Measurements from ENCODE around the gene METAP1D.

The METAP1D gene

DNA sequence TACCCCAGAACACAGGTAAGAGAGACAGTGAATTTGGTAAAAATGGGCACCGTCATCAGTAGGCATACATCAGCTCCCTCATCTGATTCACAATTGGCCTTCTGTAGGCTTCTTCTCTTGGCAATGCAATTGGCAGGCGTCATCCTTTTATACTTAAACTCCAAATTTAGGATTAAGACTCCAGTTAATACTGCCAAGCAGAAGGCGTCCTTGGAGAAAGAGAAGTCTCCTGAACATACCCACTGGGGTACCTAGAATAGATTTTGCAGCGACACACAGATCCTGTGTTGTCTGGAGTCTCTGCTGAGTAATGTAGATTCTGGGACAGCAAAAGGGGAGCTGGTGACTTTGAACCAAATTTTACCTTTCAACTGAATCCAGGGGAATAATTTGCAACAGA is 592 bp upstream of the METAP1D start:
- DNase-seq = no peak

DNA sequence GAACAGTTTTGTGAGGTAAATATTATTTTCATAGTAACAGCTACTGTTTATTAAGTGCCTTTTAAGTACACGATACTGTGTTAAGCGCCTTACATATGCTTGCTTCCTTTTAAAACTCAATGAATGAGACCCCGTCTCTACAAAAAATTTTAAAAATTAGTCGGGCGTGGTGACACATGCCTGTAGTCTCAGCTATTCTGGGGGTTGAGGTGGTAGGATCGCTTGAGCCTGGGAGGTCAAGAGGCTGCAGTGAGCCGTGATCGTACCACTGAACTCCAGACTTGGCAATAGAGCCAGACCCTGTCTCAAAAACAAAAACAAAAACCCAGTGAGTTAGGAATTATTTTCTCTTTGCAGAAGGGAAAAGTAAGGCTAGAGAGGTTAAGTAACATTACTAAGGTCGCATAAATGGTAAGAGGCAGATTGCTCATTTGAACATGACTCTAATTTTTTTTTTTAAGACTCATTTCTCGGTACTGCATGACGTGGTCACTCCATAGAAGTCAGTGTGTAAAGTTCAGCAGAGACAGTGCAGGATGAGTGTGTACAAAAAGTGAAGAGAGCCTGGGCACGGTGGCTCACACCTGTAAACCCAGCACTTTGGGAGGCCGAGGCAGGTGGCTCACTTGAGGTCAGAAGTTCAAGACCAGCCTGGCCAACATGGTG is 1.1 kb downstream of the METAP1D start:
- no peak for DNase-seq

DNA sequence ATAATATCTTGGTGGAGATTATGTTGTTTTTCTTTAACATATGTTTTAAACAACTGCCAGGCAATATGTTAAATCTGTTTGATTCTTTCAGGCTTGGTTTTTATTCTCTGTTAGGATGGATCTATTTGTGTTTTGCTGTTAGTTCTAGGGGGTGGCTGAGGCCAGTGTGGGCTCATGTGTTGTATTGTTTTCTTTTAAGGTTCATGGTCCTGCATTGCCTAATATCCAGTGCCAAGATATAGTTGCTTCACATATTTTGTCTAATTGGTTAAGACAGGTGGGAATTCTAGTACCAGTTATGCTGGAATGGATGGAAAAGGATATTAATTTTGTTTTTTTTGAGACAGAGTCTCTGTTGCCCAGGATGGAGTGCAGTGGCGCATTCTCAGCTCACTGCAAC is 7.6 kb downstream of the METAP1D start:
- no peak for DNase-seq

DNA sequence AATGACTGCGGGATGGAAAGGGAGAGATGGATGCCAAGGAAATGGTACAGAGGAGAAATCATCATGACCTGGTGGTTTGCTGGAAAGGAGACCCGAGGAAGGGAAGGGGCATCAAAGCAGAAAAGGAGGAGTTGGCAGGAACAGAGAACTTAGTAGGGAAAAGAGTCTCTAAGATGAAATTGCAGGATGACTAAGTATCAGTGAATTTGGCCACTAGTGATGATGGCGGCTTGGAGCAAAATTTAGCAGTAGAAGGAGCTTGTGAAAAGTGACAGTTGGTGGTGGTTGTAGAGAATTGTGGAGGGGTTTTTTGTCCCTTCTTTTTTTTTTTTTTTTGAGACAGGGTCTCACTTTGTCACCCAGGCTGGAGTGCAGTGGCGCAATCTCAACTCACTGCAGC is 10.1 kb downstream of the METAP1D start:
- no peak for DNase-seq

DNA sequence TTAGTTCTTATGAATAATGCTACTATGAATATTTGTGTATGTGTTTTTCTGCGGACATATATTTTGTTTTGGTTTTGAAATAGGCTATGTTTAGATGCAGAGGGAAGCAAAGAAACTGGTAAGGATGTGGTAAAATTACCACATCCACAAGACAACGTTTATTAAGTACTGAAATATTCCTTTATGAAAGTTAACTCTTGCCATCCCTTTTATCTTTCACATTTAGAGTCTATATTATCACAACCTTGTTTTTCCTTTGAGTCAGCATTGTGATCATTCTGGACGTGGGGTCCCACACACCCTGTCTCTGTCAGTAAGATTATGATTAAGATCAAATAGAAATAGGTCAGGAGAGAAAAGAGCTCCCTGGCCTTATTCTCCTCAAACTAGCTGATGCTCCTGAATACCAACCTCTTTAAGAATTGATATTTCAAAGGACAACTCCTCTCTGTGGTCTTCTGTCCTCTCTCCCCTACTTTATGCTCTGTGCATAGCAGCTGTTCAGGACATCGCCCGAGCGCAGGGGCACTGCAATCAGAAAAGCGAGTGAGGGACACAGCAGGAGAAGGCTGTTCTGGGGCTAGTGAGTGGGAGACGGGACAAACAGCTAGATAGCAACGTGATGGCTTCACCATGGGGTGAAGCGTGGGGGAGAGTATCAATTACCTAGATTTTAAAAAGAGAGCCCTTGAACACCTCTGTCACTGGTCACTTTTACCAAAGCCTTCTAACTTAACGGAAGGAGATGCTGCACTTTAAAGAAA is 12.2 kb downstream of the METAP1D start:
- no peak for DNase-seq

DNA sequence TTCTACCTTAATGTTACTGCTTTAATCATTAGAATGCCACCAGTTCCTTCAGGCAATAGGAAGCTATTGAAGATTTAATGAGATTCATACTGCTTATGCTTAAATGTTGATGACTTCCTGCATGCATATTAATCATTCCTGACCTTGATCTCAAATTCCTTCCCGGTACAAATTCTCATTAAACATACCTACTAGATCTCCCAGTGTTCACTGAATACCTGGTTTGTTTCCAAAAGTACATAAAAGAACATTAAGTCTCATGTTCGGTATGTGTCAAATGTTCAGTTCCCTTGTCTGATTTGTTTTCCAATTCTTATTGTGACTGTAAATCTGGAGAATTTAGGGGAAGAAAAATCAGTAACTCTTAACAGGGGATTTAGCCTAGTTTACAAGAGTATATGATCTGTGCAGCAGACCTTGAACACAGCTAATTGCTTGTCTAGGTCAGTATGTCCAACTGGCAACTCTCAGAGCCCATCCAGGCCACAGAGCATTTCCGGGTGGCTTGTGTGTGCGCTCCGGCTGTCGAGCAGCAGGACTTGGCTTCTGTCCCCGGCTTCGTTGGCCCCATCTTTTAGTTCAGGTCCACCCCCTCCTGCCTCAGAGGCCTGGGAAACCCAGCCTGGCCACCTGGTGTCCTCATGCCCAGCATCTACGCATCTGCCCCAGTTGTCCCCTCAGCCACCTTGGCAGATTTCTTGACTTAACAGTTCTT is 13.1 kb downstream of the METAP1D start:
- no peak for DNase-seq

DNA sequence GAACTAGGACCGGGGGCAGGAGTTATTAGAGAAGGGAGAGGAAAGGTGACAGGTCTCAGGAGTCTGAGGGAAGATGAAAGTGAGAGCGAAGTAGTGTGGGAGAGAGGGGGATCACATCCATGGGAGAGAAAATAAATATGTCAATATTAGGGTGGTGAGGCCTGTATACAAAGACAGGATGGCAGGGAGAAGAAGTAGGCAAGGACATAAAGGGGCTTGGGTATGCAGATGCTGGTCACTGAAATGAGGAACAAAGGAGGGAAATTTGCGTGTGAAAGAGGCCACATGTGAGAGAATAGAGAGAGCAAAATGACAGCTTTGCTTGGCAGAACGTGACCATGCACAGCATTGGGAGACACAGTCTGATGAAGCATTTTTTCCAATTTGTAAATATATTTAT is 13.6 kb downstream of the METAP1D start:
- DNase-seq = no peak

DNA sequence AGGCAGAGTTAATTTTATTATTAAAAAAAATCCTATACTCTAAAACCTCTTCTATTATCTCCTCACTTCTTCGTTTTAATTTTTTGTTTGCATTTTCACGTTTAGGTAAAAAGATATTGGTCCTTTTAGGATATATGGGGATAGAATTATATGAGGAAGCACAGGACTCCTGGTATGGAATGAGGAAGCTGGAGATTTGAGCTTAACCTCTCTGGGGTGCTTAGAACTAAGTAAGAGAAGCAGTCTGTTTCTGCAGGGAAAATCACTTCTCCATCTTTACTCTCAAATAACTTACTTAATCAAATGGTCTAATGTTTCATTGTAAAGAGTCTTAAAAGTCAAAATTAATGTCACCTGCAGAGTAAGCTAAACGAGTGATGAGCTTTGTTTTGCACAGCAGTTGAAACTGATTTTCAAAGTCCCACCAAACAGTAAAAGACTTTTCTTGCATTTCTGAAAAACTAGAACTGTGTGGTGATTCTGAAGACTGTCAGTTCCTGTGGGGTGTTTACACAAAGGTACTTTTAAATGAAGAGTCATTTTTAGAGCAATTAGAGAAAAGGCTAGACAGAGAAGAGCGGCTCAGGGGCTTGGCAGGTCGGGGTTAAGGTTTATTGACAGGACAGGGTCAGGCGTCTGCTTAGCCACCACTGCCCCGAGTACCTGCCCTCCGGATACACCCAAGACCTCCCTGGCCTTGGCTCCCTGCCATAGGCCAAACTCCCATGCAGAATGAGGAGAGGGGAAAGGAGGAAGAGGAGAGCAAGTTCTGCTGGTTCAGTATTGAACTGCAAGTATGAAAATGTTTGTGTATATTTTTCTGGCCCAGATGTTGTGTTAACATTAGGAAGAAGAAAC is 21.6 kb downstream of the METAP1D start:
- DNase-seq = no peak

DNA sequence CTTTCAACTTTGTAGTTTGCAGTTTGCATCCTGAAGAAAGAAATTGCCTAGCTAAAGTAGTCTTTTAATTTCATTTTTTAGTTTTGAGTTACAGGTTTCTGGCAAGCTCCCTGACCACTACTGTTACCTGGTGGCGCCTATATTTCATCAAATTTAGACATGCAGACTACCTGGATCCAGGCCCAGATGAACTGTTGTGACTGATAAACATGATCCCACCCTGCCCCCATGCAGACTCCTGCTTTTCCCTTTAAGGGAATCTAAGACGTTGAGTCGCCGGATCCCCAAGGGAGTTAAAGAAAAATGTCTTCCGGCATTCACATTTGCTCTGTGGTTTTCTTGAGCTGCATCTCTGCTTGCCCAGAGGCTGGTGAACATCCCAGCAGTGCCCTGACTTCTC is 22.2 kb downstream of the METAP1D start:
- no peak for DNase-seq

DNA sequence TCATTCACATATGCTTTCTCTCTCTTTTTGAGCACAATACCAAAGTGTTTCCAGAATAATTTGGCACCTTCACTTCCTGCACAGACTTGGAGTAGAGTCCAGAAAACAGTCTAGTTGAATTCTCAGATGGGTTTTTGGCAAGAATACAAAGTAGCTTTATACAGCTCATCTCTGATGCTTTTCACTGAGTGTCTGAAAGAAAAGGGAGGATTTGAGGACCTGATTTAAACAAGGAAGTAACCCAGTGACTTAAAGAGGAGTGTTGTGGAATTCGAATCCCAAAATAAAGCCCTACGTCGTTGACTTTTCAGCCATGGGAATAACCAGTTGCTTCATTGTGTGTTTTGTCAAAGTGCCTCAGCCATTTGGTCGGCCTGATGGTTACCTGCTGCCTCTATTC is 31.8 kb downstream of the METAP1D start:
- DNase-seq = no peak

DNA sequence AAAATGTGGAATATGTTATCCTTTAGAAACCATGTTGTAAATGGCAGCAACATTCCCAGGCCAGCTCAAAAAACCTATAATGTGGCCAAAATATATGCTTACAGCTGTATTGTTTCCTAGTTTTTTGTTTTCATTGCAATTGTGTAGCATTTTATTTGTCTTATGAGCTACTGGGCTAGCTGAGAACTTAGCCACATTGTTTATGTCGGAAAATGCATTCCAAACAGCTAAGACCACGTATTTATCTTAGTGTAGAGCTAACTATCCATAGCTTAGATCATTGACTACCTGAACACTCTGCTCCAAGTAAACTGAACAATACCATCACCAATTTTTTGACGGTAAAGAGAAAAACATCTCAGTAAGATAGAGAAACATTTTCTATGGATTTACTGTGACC is 38.4 kb downstream of the METAP1D start:
- DNase-seq = no peak

DNA sequence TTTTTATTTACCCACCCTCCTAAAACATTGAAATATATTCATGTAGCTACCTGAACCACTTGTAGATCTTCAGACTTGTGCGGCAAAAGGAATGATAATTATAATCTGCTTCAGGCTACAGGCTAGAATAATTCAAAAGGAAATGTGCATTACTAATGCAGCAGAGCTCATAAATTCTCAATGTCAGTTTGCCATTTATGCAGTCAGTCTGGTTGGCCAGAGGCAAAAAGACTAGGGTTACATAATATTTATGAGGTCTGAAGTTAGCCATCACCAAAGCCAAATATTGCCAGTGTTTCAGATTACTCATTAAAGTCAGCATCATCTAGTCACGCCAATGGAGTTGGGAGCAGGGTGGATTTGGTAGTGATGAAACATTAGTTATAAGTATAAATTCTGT is 38.9 kb downstream of the METAP1D start:
- no peak for DNase-seq

DNA sequence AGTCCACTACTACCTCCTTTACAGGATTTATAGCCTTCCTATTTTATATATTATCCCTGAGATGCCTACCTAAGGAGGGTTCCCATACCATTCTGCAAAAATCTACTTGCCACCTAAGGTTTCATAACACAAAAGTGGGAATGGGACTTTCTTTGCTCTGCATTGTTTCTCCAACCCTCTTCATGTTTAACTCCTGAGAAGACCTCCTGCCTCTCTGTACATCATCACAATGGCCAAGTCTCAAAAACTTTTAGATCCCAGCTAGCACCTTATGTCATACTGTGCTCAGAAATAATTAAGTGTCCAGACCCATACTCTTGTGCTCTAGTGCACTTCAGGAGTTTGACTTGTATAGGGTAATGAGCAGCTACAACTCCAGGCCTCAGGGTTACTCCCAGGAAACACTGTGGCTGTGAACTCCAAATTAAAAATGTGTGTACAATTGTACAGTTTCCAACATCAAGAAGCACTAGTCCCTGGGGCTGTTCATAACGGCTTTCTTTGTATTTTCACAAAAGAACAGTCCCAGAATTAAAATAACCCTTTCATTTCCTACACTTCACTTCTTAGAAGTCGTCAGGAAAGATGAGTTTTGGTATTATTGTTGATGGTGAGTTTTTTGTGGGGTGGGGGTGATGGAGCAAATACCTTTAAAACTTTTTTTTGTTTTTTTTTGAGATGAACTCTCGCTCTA is 39.4 kb downstream of the METAP1D start:
- no peak for DNase-seq

DNA sequence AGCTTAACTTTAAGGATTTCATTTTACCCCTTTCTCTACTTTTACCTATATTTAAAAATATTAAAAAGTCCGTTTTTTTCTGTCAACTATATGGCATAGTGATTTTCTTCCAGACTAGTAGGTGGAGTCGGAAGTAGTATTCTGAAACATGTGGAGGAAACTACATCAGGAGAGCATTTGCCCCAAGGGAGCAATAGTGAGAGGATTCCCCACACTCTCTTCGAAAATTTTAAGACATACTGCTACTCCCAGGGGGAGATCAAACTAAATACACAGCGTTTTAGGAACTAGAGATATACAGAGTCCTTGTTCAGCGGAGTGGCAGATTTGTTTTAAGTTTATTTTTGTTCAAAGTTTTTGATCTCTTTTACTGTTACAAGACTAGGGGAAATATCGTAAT is 40.6 kb downstream of the METAP1D start:
- no peak for DNase-seq

DNA sequence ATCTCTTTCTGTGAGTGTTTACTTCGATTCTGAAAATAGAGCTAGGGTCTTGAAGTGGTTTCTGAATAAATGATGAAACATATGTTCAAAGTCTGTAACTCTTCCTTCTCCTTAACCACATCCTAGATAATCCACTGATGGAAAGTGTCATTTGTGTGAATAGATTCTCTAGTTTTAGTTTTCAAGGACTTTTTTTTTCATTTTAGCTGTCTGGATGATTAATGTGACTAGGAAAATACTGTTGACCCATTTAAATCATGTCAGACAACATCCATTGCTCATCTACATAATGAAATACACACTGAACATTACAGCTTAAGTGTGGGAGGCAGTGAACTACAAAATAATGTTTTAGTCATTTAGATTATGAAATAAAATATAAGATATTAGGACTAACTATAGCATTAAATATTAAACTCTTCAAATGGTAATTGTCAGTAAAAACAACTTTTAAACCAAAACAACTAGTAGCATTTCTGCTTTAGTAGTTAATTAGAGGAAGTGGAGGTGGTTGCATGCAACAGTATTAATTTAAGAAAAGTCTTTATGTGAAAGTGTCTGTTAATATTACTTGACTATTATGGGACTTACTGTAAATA is 46.4 kb downstream of the METAP1D start:
- no peak for DNase-seq

DNA sequence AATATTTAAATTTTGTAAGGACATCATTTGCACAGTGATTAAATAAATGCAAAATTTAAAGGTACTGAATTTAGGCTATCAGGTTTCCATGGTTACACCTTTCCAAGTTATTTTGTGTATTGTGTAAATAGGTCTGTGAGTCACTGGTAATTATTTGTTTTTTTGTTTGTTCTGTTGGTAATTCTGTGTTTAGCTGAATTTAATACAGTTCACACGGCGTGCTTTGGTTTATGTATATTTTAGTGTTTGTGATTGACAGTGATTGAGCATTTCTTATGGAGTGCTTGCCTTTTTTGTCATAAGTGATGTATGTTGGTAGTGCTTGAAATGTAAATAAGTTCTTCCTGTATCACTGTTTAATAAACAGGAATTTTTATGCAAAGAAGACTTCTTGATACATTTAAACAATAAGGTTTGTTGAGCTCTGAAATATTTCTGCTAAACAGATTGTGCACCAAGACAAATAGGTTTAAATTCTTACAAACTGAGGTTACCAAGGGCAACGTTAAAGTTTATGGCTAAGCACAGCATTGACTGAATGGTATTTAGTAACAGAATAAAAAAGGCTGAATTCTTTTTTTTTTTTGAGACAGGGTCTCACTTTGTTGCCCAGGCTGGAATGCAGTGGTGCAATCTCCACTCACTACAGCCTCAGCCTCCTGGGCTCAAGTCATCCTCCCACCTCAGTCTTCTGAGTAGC is 47.3 kb downstream of the METAP1D start:
- DNase-seq = no peak

DNA sequence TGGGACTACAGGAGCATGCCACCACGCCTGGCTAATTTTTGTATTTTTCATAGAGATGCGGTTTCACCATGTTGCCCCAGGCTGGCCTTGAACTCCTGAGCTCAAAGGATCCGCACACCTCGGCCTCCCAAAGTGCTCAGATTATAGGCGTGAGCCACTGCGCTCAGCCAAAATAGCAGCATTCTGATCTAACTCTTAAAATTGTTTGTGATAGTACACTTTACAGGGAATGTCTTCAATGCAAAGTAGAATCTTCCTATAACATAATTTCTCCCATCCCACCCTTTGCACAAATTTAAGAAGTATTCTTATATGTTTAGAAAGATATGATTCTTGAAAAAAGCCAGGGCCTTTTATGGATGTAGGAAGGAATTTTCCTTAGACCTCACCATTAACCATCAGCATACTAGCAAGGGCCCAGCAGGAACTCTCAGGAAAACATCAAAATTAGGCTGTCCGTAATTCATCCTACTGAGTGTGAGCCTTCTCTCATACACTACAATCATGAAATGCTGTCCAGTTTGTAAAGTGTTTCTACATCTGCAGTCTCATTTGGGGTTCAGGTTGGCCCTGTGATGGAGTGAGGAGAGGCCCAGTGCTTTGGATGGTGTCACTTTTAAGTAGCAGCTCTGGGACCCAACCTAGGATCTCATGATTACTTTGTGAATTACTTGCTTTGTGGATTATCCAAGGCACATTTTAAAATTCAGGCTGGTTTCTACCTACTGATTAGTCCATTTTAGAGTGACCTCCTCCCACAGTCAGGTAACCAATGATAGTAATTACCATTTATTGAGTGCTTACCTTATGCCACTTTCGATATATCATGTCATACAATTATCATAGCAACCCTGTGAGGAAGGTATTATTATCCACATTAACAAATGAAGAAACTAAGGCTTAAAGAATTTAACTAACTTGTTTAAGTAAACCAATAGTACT is 48.1 kb downstream of the METAP1D start:
- DNase-seq = no peak

DNA sequence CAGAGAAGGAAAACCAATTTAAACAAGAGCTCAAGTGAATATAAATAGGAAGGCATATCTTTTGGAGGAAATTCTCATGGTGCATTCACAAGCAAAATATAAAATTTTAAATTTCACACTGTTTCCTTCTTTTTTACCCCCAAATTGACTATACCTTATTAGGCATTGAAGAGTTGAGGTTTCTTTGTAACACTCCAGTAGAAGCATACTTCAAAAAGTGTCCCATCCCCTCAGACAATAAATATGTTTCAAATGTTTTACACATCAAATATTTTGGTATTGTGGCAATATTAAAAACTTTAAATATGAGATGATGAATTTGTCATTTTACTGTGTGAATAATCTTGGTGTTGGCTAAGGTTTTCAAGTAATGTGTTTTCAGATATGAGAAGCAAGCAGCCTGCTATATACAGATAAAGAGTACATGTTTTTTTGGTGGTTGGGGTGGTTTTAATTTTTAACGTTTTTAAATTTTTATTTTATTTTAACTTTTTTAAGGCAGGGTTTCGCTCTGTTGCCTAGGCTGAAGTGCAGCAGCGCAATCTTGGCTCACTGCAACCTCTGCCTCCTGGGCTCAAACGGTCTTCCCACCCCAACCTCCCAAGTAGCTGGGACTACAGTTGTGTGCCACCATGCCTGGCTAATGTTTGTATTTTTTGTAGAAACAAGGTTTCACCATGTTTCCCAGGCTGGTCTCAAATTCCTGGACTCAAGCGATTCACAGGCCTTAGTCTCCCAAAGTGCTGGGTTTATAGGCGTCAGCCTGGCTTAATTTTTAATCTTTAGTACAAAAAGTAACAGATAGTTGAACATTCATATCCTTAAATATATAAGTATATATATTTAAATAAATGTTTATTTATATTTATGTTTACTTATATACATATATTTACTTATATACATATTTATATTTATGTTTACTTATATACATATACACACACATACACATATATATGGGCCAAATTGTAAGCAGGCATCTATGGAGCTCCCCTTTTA is 49.1 kb downstream of the METAP1D start:
- no peak for DNase-seq

DNA sequence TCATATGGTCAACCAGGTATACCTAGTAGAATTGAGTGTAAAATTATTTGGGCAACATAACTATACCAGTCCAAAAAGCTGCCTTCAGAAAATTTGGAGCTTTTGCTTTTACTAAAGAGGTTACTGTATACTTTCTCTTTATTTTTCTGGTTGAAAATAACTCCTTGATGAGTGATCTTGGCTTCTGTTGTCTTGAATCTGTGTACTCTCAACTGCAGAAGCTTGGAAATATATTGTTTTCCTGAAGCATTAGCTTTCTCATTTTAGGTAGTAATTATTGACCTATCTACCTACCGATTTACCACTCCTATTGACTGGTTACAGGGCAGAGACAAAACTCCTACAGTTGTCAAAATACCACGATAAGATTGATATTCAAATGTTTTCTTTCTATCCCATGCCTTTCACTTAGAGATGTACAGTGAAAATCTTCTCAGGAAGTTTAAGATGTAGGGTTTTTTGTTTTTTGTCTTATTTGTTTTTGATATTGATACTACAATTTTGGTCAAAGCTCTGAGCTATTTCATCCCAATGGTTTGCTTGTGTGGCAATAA is 49.9 kb downstream of the METAP1D start:
- DNase-seq = no peak
